ENCODE results near the gene SYPL1.

GRCh38 chr7:106109521-106110237 lies 2.4 kb downstream of the SYPL1 start:
- TF ChIP-seq CTCF (conservative IDR thresholded peaks at IDR 0.05; ENCODE audit: low read depth, low read length) (no peak), EZH2 (IDR thresholded peaks at IDR 0.05; ENCODE audit: borderline replicate concordance, low read depth, low read length, poor library complexity, severe bottlenecking) (no peak)
